Activated effector memory CD4-positive, alpha-beta T cell treated with Interleukin-2 at 50 U/mL for 16 hours (primary cell): ENCODE results near the gene DOCK11.
A peak's percentile ranks its signal among the peaks of the same experiment; 100 is the strongest.

Experiments
- DNase-seq: peaks from one replicate; pipeline ENCODE4 v3.0.0-alpha.2; 2020

Gene DOCK11

GRCh38 chrX:118502161-118502789, 6.7 kb downstream of the DOCK11 start:
- DNase-seq: no peak

DNA sequence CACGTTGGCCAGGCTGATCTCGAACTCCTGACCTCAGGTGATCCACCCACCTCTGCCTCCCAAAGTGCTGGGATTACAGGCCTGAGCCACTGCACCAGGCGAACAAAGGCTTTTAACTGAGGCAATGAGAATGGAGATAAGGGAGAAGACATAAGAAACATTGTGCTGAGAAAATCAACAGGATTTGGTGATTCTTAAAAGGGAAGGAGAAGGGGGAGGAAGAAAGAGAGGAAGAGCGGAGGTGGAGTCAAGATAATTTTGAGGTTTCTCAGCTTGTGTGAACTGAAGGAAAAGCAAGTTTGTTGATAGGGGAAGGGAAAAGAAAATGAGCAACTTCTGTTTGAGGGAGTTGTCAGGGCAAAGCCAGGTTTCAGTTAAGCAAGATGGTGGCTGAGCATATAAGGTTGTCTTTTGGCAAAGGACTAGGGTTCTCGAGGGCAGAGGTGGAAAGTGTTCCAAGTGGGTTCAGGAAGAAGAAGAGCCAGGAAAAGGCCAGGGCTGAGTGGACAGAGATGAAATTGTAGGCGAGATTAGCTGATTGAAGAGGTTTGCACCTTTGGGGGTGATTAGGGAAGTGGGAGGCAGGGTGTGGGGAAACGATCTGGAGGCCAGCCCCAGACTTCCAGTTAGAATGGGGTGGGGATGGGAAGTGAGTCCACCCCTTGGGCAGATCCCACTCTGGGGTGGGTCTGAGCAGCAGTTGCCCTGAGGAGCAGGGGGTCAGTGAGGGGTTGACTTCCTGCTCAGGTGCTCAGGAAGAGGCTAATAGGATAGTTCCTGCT, 7.8 kb downstream of the DOCK11 start:
- no peak for DNase-seq

GRCh38 chrX:118504581-118504980, 9.0 kb downstream of the DOCK11 start:
- no peak for DNase-seq

- DNase-seq: no peak
Measured at GRCh38 chrX:118506805-118507480, 11.3 kb downstream of the DOCK11 start.

- DNase-seq: no peak
Measured at GRCh38 chrX:118507766-118508165, 12.2 kb downstream of the DOCK11 start.

DNA sequence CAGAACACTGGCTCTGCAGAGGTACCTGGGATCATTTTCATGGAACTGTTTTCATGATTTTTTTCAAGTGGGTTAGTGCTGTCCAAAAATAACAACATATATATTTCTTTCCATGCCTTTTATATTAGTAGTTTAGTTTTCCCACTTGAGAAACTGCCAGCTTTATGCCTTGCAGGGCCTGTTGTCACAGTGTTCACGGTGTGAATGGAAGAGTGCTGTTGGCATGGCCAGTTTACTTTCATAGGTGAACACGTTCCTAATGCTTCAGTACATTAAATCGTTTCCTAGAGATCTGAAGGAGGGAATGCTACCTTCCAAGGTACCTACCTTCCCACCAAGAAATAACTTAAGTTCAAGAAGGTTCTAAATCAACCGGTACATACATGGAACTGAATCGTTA, 12.6 kb downstream of the DOCK11 start:
- DNase-seq: no peak

GRCh38 chrX:118508635-118509034, 13.0 kb downstream of the DOCK11 start:
- DNase-seq: no peak

DNA sequence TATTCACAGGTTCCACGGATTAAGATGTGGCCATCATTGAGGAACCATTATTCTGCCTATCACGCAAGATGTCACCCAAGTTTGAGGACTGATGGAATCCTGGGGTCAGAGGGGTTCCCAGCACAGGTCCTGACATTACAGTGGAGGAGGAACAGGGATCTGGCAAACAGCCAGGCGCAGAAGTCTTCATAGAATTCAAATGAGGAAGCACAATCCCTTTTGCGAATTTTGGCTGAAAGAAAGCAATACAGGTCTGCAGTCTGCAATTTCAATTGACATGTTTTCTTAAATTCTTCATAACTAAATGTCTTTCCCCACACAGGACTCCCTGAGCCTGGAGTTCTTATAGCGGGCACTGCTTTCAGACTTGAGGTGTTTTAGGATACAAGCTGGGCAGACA, 14.5 kb downstream of the DOCK11 start:
- DNase-seq: no peak

DNA sequence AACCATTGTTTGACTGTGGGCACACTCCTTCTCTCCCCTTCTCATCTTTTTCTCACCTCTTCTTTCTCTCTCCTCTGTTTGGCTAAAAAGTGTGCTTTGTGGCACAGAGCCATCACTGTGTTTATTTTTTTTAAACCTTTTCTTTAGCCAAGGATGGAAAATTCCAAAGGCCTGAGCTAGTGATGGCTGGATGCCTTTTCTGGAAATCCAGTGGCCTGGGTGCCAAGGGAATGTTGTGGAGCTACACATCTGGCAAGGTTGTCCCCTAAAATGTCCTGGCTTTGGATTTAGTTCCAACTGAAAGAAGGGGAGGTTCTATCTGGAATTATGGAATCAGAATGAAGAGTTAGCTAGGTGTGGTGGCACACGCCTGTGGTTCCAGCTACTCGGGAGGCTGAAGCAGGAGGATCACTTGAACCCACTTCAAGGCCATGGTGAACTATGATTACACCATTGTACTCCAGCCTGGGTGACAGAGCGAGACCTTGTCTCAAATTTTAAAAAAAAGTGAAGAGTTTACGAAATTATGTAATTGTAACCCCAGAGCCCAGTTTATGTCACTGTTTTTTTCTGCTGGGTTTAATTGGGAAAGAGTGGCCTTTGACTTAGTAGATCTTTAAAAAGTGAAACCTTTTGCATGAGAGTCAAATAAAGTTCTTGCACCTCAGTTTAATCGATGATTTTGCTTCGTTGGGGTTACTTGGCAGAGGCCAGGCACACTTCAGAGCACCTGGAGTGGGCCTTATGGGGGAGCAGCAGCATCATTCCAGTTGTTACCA, 17.7 kb downstream of the DOCK11 start:
- DNase-seq: no peak

DNA sequence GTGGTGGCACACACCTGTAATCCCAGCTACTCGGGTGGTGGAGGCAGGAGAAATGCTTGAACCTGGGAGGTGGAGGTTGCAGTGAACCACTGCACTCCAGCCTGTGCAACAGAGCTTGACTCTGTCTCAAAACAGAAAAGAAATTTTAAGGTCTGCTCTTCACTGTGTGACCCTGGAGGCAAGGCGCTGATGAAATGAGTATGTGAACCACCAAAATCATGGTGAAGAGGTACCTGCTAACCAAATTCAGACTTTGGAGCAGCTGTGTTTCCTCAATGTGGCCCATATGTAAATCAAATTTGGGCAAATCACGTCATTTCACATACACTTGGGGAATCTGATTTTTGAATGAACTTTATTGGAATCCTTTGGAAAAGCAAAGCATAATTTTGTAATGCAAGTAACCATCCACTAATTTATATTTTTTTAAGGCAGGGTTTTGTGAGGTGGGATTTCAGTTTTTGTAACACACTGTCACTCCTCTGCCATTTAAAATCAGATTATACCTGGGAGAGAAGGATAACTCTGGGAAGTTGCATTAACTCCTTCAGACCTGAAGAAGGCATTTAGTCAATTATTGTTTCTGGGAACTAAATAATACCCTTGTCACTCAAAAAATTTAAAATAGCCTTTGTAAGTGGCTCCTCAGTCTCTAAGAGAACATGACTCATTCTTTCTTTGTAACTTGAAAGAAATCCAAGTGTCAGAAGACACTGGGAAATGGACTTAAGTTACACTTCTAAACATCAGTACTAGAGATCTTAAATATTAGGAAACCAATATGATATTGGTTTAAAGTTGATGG, 24.0 kb downstream of the DOCK11 start:
- DNase-seq: no peak

GRCh38 chrX:118520216-118521206, 24.9 kb downstream of the DOCK11 start:
- DNase-seq: no peak

- no peak for DNase-seq
Measured at GRCh38 chrX:118521435-118521834, 25.8 kb downstream of the DOCK11 start.

- DNase-seq: no peak
Measured at GRCh38 chrX:118522230-118522926, 26.8 kb downstream of the DOCK11 start.

DNA sequence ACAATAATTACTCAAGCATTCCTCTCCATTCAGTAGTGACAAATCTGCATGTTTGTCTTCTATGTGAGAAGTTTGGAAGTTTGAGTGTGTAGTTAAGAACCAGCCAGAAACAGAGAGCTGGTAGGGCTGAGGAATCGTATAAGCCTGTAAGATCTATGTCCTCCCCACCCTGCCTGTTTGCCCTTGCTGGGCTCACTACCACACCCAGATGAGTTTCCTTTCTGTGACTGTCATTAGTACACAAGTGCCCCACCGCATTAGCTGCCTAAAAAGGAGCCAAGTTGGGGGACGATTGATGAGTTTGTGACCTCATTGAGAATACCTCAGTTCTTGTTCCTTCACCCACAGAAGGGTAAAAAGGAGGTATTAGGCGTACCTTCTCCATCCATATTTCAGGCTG, 28.3 kb downstream of the DOCK11 start:
- DNase-seq: peak; percentile 27

- DNase-seq: no peak
Measured at GRCh38 chrX:118524344-118524743, 28.7 kb downstream of the DOCK11 start.

GRCh38 chrX:118525174-118525730, 29.6 kb downstream of the DOCK11 start:
- no peak for DNase-seq

- DNase-seq: no peak
Measured at GRCh38 chrX:118526149-118526548, 30.5 kb downstream of the DOCK11 start.

DNA sequence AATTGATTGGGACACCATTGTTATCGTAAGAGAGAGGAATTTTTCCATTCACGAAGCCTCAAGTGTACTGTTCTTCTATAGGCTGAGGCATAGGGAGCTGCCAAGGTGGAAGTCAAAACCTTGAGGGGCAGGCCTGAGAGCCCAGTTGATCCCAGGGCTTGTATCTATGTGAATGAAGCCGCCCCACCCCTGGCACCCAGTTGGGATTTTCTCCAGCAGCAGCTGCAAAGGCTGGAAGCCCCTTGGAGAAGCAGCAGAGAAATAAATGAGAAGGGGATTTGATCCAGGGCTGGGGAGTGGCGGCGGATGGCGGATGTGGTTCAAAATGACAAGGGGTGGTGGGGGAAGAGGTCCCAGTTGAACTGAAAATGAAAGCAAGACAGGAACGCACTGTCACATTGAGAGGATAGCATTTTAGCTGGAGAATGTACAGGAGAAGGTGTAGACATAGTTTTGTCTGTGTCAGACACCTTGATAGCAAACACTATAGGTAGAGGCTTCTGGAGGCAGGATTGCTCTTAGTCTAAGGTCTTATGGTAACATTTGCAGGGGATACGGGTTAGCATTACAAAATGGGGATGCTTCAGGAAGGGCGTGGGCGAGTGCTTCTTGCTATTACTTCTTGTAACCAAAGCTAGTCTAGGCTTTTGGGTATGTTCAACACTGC, 32.6 kb downstream of the DOCK11 start:
- DNase-seq: peak; percentile 44

DNA sequence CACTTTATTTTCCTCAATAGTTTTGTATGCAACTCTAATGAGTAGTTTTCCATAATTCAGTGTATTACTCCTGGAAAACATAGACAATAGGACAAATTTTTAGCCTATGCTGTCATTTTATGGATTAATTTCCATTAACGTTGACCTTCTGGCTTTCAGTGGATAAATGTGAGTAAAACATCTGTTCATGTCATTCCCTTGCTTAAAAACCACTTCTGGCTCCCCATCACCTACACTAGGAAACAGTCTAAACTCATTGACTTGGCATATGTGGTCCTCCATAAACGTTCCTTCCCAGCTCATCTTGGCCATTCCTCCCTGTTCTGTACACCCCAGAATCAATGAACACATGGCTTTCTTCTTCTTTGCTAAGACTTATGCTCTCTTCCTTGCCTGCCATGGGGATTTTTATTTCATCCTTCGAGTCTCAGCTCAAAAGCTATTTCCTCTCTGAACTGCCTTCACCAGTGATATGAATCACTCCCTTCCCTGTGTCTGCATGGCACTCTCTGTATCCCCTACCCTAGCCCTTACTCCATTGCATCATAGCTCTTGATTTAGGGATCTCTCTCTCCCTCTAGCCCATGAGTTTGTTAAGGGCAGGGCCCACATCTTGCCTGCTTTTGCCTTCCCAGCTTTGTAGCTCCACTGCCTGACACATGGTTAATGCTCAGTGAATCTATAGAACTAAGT, 34.8 kb downstream of the DOCK11 start:
- DNase-seq: no peak
